ENCODE data around the gene HERC2.
"Not testable (repeated sequence)": the region's sequence is repeated elsewhere in the genome, so short reads cannot be mapped to it uniquely, and the experiment has no call there.

HERC2 gene

DNA sequence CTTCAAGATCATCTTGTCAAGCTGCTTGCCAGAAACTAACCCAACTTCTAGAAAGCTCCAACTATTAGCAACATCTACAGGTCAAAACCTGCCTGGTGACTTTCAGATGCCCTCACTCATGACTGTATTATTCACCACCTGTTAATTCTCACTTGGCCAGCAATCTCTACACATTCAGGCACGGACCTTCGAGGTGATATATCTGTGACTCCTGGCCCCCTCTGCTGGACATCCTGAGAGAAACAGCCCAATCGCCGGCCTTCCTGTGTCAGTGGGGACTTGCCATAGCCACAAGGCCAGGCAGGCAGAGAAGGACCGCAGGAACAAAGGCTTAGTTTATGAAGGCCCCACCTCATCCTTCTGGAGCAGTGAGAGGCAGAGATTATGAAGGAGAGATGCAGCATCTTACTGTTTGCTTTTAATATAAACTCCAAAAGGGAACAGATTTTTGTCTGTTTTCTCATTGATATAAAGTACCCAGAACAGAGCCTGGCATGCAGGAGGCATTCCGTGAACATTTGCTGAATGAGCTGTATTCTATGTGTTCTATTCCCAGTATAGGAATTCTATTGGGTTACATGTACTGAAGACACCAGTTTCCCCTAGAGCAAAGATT, 198.5 kb downstream of the HERC2 start:
- Histone ChIP-seq H3K9me3 (ENCODE audit: insufficient read depth, low read length, severe bottlenecking) (no peaks in the 10 kb centered on the region), H3K4me1 (ENCODE audit: insufficient read depth, low read length) (no peaks in the 10 kb centered on the region), H2AFZ (ENCODE audit: low read depth, low read length) (no peak overlapping the region), H3K27me3 (ENCODE audit: insufficient read depth, low read length, poor library complexity) (no peaks in the 10 kb centered on the region), H3K4me3 (ENCODE audit: low read depth in 1 of 2, low read length in 2 of 2) (no peak overlapping the region), H3K79me2 (ENCODE audit: insufficient read depth, low read length) (no peaks in the 10 kb centered on the region), H3K36me3 (ENCODE audit: insufficient read depth, low read length) (peaks cover 76% of the 10 kb centered on the region), H4K20me1 (ENCODE audit: insufficient read depth, low read length) (0 out of 2 replicates have a peak, but pooled peaks cover 6% of the 10 kb centered on the region), H3K4me2 (ENCODE audit: insufficient read depth, low read length) (no peak overlapping the region), H3K27ac (ENCODE audit: low read length) (no peak overlapping the region), H3K9ac (ENCODE audit: low read depth, low read length) (no peak overlapping the region)
- peak; percentile 45 for DNase-seq
- ATAC-seq (ENCODE audit: insufficient read depth, low read depth), result peak; percentile 64; the same call in 2 of the 3 replicates
- TF ChIP-seq EZH2 (IDR thresholded peaks at IDR 0.05; ENCODE audit: borderline replicate concordance, low read depth, low read length, severe bottlenecking), result no peak
- TF ChIP-seq, protein P1, sequence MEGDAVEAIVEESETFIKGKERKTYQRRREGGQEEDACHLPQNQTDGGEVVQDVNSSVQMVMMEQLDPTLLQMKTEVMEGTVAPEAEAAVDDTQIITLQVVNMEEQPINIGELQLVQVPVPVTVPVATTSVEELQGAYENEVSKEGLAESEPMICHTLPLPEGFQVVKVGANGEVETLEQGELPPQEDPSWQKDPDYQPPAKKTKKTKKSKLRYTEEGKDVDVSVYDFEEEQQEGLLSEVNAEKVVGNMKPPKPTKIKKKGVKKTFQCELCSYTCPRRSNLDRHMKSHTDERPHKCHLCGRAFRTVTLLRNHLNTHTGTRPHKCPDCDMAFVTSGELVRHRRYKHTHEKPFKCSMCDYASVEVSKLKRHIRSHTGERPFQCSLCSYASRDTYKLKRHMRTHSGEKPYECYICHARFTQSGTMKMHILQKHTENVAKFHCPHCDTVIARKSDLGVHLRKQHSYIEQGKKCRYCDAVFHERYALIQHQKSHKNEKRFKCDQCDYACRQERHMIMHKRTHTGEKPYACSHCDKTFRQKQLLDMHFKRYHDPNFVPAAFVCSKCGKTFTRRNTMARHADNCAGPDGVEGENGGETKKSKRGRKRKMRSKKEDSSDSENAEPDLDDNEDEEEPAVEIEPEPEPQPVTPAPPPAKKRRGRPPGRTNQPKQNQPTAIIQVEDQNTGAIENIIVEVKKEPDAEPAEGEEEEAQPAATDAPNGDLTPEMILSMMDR (IDR thresholded peaks at IDR 0.05; ENCODE audit: borderline replicate concordance, extremely low read depth, low read length, poor library complexity, severe bottlenecking), result peak; percentile 57

DNA sequence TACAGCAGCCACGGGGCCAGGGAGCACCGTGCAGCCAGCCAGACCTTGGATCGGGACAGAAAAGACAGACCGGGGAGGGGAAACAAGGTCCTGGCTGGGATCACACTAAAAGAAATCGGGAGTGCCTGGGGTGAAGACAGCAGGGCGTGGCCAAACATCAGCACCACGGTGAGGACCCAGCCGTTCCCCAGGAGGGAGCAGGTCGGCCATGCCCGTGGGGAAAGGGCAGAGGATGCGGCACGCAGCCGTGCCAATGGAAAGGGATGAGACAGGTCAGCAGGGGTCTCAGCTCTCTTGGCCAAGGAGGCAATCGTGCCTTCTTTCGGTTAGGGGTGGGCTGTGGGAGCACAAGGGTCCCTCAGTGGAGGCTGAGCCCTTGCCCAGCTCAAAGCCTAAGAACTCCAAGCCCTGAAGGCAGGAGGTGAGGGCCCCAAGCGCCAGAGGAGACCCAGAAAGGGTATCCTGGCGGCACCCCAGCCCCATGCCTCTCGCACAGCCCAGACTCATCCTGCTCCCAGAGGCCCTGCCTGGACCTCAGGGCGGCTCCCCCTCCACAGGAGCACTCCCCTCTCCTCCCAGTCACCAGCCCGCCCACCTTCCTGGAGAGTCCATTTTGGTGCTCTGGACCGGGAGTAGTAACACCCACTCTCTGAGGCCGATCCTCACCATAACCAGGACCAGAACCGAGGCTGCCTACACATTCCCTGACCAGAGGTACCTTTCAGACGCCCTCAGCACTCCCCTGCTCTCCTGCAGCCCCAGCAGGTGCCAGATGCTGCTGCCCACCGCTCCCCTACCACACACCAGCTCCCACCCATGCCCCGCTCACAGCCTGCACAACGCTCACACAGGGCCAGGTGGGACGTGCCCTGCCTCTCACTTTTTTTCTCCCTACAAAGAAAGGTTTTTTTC, 199.7 kb downstream of the HERC2 start:
- H3K79me2 ChIP-seq (ENCODE audit: insufficient read depth, low read length), result no peaks in the 10 kb centered on the region

DNA sequence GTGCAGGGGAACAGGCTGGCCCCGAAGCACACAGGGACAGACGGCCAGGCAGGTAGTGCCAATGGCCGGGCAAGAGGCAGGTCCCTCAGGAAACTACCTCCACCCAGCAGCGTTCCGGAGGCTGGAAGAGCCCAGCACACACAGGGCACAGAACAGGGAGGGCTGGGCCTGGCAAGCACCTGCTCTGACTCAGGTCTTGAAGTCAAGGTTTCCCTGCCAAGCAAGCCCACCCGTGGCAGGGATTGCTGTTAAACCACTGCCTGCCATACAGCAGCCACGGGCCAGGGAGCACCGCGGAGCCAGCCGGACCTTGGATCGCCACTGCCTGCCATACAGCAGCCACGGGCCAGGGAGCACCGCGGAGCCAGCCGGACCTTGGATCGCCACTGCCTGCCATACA, 200.4 kb downstream of the HERC2 start:
- not testable (repeated sequence) for ATAC-seq (ENCODE audit: insufficient read depth, low read depth); H3K4me3 ChIP-seq (ENCODE audit: low read depth in 1 of 2, low read length in 2 of 2); H3K27me3 ChIP-seq (ENCODE audit: insufficient read depth, low read length, poor library complexity); H4K20me1 ChIP-seq (ENCODE audit: insufficient read depth, low read length); H3K4me1 ChIP-seq (ENCODE audit: insufficient read depth, low read length); DNase-seq; H3K9ac ChIP-seq (ENCODE audit: low read depth, low read length); H3K4me2 ChIP-seq (ENCODE audit: insufficient read depth, low read length); H3K9me3 ChIP-seq (ENCODE audit: insufficient read depth, low read length, severe bottlenecking); H3K27ac ChIP-seq (ENCODE audit: low read length); H3K79me2 ChIP-seq (ENCODE audit: insufficient read depth, low read length); H2AFZ ChIP-seq (ENCODE audit: low read depth, low read length)
- H3K36me3 ChIP-seq (ENCODE audit: insufficient read depth, low read length), result peaks cover 81% of the 10 kb centered on the region

More for the DNA sequence above, 199.7 kb downstream of the HERC2 start:
- TF ChIP-seq, protein P1 (IDR thresholded peaks at IDR 0.05; ENCODE audit: borderline replicate concordance, extremely low read depth, low read length, poor library complexity, severe bottlenecking), result no peak
- TF ChIP-seq EZH2 (IDR thresholded peaks at IDR 0.05; ENCODE audit: borderline replicate concordance, low read depth, low read length, severe bottlenecking), result no peak
- H3K27me3 ChIP-seq (ENCODE audit: insufficient read depth, low read length, poor library complexity), result no peaks in the 10 kb centered on the region
- H2AFZ ChIP-seq (ENCODE audit: low read depth, low read length), result no peak overlapping the region
- no peaks in the 10 kb centered on the region for H3K9me3 ChIP-seq (ENCODE audit: insufficient read depth, low read length, severe bottlenecking)
- H3K27ac ChIP-seq (ENCODE audit: low read length), result no peak overlapping the region
- DNase-seq (no peak), ATAC-seq (ENCODE audit: insufficient read depth, low read depth) (no peak)
- peaks cover 79% of the 10 kb centered on the region for H3K36me3 ChIP-seq (ENCODE audit: insufficient read depth, low read length)
- H4K20me1 ChIP-seq (ENCODE audit: insufficient read depth, low read length), result 0 out of 2 replicates have a peak, but pooled peaks cover 4% of the 10 kb centered on the region
- no peak overlapping the region for H3K4me2 ChIP-seq (ENCODE audit: insufficient read depth, low read length)
- H3K4me3 ChIP-seq (ENCODE audit: low read depth in 1 of 2, low read length in 2 of 2), result no peak overlapping the region
- H3K4me1 ChIP-seq (ENCODE audit: insufficient read depth, low read length), result no peaks in the 10 kb centered on the region
- no peak overlapping the region for H3K9ac ChIP-seq (ENCODE audit: low read depth, low read length)

DNA sequence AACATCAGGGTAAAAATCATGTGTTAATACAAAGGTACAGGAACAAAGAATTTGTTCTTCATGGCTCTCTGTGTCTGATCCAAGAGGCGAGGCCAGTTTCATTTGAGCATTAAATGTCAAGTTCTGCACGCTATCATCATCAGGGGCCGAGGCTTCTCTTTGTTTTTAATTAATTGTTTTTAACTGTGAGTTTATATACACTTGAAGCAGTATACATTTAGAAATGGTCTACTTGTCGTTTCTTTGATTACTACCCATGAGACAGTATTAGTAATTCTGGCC, 201.7 kb downstream of the HERC2 start:
- TF ChIP-seq, protein P1 (IDR thresholded peaks at IDR 0.05; ENCODE audit: borderline replicate concordance, extremely low read depth, low read length, poor library complexity, severe bottlenecking), result no peak
- no peak for TF ChIP-seq EZH2 (IDR thresholded peaks at IDR 0.05; ENCODE audit: borderline replicate concordance, low read depth, low read length, severe bottlenecking)
- no peak for DNase-seq
- Histone ChIP-seq H3K9me3 (ENCODE audit: insufficient read depth, low read length, severe bottlenecking) (no peaks in the 10 kb centered on the region), H3K4me3 (ENCODE audit: low read depth in 1 of 2, low read length in 2 of 2) (no peak overlapping the region), H3K36me3 (ENCODE audit: insufficient read depth, low read length) (peaks cover 82% of the 10 kb centered on the region), H3K27me3 (ENCODE audit: insufficient read depth, low read length, poor library complexity) (no peaks in the 10 kb centered on the region), H2AFZ (ENCODE audit: low read depth, low read length) (no peak overlapping the region), H3K9ac (ENCODE audit: low read depth, low read length) (no peak overlapping the region), H3K79me2 (ENCODE audit: insufficient read depth, low read length) (no peaks in the 10 kb centered on the region), H3K4me2 (ENCODE audit: insufficient read depth, low read length) (no peak overlapping the region), H4K20me1 (ENCODE audit: insufficient read depth, low read length) (no peaks in the 10 kb centered on the region), H3K27ac (ENCODE audit: low read length) (no peak overlapping the region), H3K4me1 (ENCODE audit: insufficient read depth, low read length) (no peaks in the 10 kb centered on the region)
- no peak for ATAC-seq (ENCODE audit: insufficient read depth, low read depth)

All from DND-41 (cell line).